ENCODE results near the gene WNK4. TPM values are rescaled to one million over a fixed set of nuclear protein-coding genes. Genes with fewer than 3 reads are reported as not detected.
A peak's percentile ranks its signal among the peaks of the same experiment; 100 is the strongest.

Gene WNK4
- total and polyA plus RNA-seq, 2 donors (not counting 1 experiment from before 2014, with no cell fraction given): under 0.01 to 0.35 TPM

DNA sequence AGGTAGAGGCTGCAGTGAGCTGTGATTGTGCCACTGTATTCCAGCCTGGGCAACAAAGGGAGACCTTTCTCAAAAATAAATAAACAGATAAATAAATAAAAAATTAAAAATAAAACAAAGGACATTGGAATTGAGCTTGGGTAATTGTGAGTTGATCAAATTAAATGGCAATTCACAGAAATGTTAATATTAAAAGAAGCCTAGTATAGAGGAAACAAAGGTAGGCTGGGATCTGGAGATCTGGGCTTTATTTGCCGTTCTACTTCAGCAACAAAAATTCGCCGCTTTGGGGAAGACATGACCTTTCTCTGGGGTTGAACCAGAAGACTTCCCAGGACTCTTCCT, 7.5 kb upstream of the WNK4 start:
- H3K4me2 ChIP-seq (ENCODE audit: extremely low read depth, insufficient read depth, low read length): peak overlapping the region; percentile 100
- no peak for DNase-seq (ENCODE audit: low read depth in 2 of 2)
- peaks cover 10% of the 10 kb centered on the region for H3K36me3 ChIP-seq (ENCODE audit: control insufficient read depth, insufficient read depth, low read length)
- peak overlapping the region; percentile 67 for H2AFZ ChIP-seq (ENCODE audit: low read length)
- H3K27me3 ChIP-seq (ENCODE audit: control insufficient read depth, insufficient read depth, low read length): no peaks in the 10 kb centered on the region
- H3K79me2 ChIP-seq (ENCODE audit: control insufficient read depth, insufficient read depth, low read length): peaks cover 6% of the 10 kb centered on the region
- H3K27ac ChIP-seq (ENCODE audit: insufficient read depth, low read length): peak overlapping the region; percentile 92
- TF ChIP-seq CTCF (conservative IDR thresholded peaks at IDR 0.05 in 1 of 2, IDR thresholded peaks at IDR 0.05 in 1 of 2; ENCODE audit: low read depth in 1 of 2, low read length in 2 of 2) (no peak), EZH2 (IDR thresholded peaks at IDR 0.05; ENCODE audit: low read length, missing control alignments) (no peak)
- H3K4me3 ChIP-seq (replicated peaks in 1 of 4; ENCODE audit: control extremely low read depth in 1 of 4, insufficient read depth in 1 of 4, low read depth in 3 of 4, low read length in 4 of 4): peak overlapping the region in 3 of 4 experiments; percentile 92 to 100 (median 98)
- no peaks in the 10 kb centered on the region for H4K20me1 ChIP-seq (ENCODE audit: control insufficient read depth, extremely low read depth, insufficient read depth, low read length)
- H3K4me1 ChIP-seq (ENCODE audit: control insufficient read depth, extremely low read depth, insufficient read depth, low read length): peaks cover 9% of the 10 kb centered on the region
- H3K9me3 ChIP-seq (ENCODE audit: control insufficient read depth, insufficient read depth, low read depth, low read length): no peaks in the 10 kb centered on the region
- H3K9ac ChIP-seq (ENCODE audit: insufficient read depth, low read length): no peak overlapping the region

DNA sequence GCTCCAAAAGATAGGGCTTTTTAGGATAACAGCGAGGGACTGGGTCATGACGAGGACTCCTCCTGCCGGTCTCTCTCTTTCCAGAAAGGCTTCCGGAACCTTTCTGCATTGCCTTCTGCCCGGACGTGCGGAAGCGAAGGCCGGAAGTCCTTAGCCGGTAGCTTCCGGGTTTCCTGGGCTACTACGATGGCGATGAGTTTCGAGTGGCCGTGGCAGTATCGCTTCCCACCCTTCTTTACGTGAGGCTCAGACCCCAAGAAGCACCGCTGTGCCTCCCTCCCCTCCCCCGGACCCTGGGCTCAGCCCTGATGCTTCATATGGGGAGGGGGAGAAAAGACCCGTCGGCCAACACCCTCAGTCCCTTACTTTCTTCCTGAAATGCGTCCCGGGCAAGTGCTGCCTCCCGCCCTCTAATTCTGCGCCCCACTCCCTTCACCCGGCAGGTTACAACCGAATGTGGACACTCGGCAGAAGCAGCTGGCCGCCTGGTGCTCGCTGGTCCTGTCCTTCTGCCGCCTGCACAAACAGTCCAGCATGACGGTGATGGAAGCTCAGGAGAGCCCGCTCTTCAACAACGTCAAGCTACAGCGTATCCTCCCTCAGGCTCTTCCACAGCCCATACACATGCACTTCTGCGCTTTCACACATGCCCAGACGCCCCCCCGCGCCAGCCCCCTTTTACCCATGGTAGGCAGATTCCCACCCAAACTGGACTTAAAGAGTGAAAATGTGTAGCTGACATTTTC, 6.9 kb upstream of the WNK4 start, which contains the start of gene VPS25:
VPS25 (plus strand) TSS at position 160 of the 746 bp plus-strand sequence; CDS start at position 187, 27 bp downstream.
- no peaks in the 10 kb centered on the region for H4K20me1 ChIP-seq (ENCODE audit: control insufficient read depth, extremely low read depth, insufficient read depth, low read length)
- peak within 1 kb of the TSS; percentile 92 to 100 (median 98) for H3K4me3 ChIP-seq (replicated peaks in 1 of 4; ENCODE audit: control extremely low read depth in 1 of 4, insufficient read depth in 1 of 4, low read depth in 3 of 4, low read length in 4 of 4)
- peak; percentile 19 to 39 for TF ChIP-seq CTCF (conservative IDR thresholded peaks at IDR 0.05 in 1 of 2, IDR thresholded peaks at IDR 0.05 in 1 of 2; ENCODE audit: low read depth in 1 of 2, low read length in 2 of 2)
- TF ChIP-seq EZH2 (IDR thresholded peaks at IDR 0.05; ENCODE audit: low read length, missing control alignments): no peak
- H3K4me2 ChIP-seq (ENCODE audit: extremely low read depth, insufficient read depth, low read length): peak within 1 kb of the TSS; percentile 100
- peaks cover 9% of the 10 kb centered on the region for H3K4me1 ChIP-seq (ENCODE audit: control insufficient read depth, extremely low read depth, insufficient read depth, low read length)
- peak within 1 kb of the TSS; percentile 92 for H3K27ac ChIP-seq (ENCODE audit: insufficient read depth, low read length)
- H3K79me2 ChIP-seq (ENCODE audit: control insufficient read depth, insufficient read depth, low read length): peaks cover 6% of the 10 kb centered on the region
- H2AFZ ChIP-seq (ENCODE audit: low read length): peak within 1 kb of the TSS; percentile 99
- H3K36me3 ChIP-seq (ENCODE audit: control insufficient read depth, insufficient read depth, low read length): peaks cover 12% of the 10 kb centered on the region
- H3K9me3 ChIP-seq (ENCODE audit: control insufficient read depth, insufficient read depth, low read depth, low read length): no peaks in the 10 kb centered on the region
- peak within 1 kb of the TSS; percentile 88 for H3K9ac ChIP-seq (ENCODE audit: insufficient read depth, low read length)
- DNase-seq (ENCODE audit: low read depth in 2 of 2): peak; percentile 86 to 91
- no peaks in the 10 kb centered on the region for H3K27me3 ChIP-seq (ENCODE audit: control insufficient read depth, insufficient read depth, low read length)

- H3K4me3 ChIP-seq (replicated peaks in 1 of 4; ENCODE audit: control extremely low read depth in 1 of 4, insufficient read depth in 1 of 4, low read depth in 3 of 4, low read length in 4 of 4): peak overlapping the region; percentile 92 to 100 (median 98)
- peak in 1 of 2 donors; percentile 77 for DNase-seq (ENCODE audit: low read depth in 2 of 2)
These were observed 6.2 kb upstream of the WNK4 start for GRCh38 chr17:42774066-42774745.

More at GRCh38 chr17:42774066-42774745, 6.2 kb upstream of the WNK4 start:
- Histone ChIP-seq H3K36me3 (ENCODE audit: control insufficient read depth, insufficient read depth, low read length) (peaks cover 12% of the 10 kb centered on the region), H3K9me3 (ENCODE audit: control insufficient read depth, insufficient read depth, low read depth, low read length) (no peaks in the 10 kb centered on the region), H3K4me2 (ENCODE audit: extremely low read depth, insufficient read depth, low read length) (peak overlapping the region; percentile 100), H3K4me1 (ENCODE audit: control insufficient read depth, extremely low read depth, insufficient read depth, low read length) (peaks cover 9% of the 10 kb centered on the region), H4K20me1 (ENCODE audit: control insufficient read depth, extremely low read depth, insufficient read depth, low read length) (no peaks in the 10 kb centered on the region), H3K79me2 (ENCODE audit: control insufficient read depth, insufficient read depth, low read length) (peaks cover 6% of the 10 kb centered on the region), H3K9ac (ENCODE audit: insufficient read depth, low read length) (peak overlapping the region; percentile 88), H2AFZ (ENCODE audit: low read length) (peak overlapping the region; percentile 99), H3K27me3 (ENCODE audit: control insufficient read depth, insufficient read depth, low read length) (no peaks in the 10 kb centered on the region), H3K27ac (ENCODE audit: insufficient read depth, low read length) (peak overlapping the region; percentile 92)
- TF ChIP-seq EZH2 (IDR thresholded peaks at IDR 0.05; ENCODE audit: low read length, missing control alignments): no peak
- no peak for TF ChIP-seq CTCF (conservative IDR thresholded peaks at IDR 0.05 in 1 of 2, IDR thresholded peaks at IDR 0.05 in 1 of 2; ENCODE audit: low read depth in 1 of 2, low read length in 2 of 2)

All from fibroblast of lung (primary cell).